Measurements from ENCODE around the gene CSMD2.

CSMD2 gene

DNA sequence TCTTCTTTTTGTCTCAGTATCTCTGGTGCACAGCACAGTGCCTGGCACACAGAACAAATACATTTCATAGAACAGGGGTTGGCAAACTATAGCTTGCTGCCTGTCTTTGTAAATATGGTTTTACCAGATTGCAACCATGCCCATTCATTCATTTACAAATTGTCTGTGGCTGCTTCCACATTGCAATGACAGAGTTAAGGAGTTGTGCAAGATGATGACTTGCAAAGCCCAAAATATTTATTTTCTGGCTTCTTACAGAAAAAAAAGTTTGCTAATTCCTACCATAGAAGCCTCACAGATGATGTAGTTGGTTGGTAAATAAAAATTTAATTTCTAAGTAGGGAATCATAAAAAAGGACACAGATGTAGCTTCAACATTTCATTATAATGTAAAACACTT lies 312.3 kb downstream of the CSMD2 start:
- DNase-seq (ENCODE audit: low spot score): peak; percentile 15

DNA sequence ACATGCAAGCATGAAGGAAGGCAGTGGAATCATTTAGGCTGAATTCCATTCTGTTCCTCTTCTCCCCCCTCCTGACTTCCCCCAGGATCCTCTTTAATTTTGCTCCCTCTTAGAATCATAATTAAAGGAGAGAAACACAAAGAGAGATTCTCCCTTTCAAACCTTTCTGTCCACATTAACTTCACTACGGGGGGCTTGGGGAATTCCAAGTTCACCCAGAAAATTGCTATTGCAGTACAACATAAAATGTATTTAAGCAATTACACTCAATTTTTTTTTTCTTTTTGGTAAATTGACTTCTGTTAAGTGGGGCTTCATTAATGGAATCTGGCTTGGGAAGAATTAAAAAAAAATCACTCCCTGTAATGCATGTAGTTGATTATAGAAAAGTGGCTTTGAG lies 314.5 kb downstream of the CSMD2 start:
- DNase-seq (ENCODE audit: low spot score): no peak

DNA sequence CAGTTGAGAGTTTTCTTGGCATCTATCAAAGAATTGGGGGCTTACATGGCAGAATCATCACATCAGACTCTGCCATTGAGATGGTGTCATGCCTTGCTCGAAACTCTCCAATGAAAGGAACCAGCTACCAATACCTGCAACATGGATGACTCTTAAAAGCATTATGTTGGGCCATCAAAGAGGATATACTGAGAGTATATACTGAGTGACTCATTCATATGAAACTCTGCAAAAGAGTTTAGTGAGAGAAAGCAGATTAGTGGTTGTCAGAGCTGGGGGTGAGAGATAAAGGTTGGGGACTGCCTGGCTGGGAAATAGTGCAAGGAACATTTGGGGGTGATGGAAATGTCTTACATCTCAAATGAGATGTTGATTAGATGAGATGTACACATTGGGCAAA lies 315.8 kb downstream of the CSMD2 start:
- no peak for DNase-seq (ENCODE audit: low spot score)

DNA sequence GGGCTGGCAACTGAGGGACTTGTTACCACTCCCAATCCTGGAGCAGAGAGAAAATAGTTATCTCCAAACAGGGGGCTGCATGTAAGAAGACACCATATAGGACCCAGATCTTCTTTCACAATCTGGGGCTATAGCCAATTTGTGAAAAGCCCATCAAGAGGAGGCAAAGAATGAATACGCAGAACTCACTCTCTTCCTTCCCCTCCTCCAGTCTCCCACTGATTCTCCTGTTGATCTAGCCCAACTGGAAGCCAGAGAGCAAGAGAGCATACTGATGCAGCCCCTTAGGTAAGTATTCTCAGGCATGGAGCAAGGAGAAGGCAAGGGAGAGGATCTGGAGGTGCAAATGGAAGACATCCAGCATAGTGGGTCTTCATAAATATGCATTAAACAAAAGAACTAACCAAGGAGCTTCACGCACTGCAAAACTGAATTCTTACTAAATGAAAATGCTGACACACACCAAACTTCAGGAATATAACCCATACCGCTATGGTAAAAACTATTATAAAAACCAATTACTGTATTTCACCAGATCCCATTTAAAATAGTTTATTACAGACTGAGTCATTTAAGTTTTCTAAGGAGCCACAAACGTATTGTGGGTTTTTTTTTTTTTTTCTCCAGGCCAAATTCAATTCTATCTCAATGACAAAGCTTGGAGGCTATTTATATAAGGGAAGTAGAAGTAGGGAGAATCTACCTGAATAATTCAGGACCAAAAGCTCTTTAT lies 316.7 kb downstream of the CSMD2 start:
- DNase-seq (ENCODE audit: low spot score): no peak

DNA sequence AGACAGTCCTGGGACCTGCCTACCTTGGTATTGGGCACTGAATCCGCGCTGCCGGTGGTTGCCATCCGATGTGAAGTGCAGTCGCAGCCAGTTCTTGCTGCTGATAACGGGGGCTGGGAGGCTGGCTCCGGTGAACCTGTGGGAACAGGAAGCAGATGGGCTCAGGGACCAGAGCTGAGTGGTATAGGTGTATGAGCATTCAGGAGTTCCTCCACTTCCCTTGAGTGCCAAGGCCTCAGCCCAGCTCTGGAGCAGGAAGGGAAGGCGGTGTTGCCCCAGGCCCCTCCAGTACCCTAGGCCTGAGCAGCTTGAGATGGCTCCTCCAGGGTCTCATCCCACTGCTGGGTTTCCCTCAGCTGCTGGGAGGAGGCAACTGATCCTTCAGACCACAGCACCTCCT lies 318.2 kb downstream of the CSMD2 start:
- no peak for DNase-seq (ENCODE audit: low spot score)

DNA sequence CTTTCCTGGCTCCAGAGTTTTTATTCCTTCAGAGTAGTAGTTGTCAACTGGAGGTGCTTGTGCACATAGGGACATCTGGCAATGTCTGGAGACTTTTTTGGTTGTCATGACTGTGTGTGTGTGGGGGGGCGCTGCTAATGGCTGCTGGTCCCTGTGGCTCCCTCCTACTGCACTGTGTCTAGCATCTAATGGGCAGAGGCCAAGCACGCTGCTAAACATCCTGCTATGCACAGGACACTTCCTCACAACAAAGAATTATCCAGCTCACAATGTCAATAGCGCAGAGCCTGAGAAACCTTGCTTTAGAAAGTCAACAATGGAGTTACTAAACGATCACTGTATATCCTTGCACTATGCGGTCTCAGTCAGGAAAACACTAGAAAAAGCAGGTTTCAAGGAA lies 320.9 kb downstream of the CSMD2 start:
- no peak for DNase-seq (ENCODE audit: low spot score)

DNA sequence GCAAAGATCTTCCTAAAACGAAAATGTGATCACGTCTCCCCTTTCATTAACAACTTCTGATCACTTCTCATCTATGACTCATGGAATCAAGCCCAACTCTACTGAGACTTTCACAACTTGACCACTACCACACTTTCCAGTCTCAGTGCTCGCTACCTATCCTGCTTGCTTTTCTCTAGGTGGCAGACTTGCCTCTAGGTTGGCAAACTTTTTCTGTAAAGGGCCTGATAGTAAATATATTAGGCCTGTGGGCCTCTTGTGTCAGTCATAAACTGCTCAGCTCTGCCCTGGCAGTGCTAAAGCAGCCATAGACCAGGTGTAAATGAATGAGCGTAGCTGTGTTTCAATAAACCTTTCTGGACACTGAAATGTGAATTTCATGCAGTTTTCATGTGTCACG lies 322.7 kb downstream of the CSMD2 start:
- no peak for DNase-seq (ENCODE audit: low spot score)

DNA sequence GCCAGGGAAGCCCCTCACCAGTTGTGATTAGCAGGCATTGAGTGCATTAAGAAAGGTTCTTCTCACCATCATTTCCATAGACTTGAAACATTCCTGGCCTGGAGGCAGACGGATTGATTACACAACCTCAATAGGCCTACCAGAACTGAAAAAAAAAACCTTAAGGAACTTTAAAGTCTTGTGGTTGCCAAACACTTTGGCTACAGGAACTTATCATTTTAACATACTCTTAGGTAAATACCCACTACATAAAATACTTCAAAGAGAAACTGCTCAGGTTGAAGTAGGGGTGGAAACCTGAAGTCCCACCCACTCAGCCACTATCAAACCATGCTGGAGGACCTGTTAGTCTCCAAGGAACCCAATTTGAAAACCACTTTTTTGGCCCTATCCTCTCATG lies 323.5 kb downstream of the CSMD2 start:
- no peak for DNase-seq (ENCODE audit: low spot score)

DNA sequence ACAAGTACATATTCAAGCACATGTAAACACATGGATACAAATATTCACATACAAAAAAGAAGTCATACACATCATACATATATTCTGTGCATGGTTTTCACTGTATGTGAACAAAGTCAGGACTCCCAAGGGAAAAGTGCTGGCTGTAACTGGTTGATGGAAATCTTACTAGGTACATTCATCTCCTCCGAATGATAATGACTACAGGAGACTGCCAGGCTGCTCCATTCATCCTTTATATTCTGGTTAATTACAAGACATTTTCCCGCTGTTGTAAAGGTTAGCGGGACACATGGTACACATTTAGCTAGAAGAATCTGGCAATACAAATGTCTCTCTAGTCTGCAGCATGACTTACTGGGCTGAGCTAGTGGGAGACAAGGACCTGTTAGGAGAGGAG lies 327.4 kb downstream of the CSMD2 start:
- no peak for DNase-seq (ENCODE audit: low spot score)

DNA sequence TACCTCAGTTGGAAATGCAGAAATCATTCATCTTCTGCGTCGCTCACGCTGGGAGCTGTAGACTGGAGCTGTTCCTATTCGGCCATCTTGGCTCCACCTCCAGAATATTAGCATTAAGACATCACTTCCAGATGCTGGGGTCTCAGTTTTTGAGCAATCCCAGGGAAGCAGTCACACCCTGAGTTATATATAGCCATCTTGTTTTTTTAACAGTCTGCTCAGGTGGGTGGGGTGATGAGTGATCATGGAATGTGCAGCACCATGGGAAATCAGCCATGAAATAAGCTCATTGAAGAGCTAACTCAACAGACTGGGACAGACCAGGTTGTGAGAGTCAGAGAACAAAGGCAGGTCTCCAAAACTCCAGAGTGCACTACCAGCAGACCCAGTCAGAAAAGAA lies 328.1 kb downstream of the CSMD2 start:
- no peak for DNase-seq (ENCODE audit: low spot score)

DNA sequence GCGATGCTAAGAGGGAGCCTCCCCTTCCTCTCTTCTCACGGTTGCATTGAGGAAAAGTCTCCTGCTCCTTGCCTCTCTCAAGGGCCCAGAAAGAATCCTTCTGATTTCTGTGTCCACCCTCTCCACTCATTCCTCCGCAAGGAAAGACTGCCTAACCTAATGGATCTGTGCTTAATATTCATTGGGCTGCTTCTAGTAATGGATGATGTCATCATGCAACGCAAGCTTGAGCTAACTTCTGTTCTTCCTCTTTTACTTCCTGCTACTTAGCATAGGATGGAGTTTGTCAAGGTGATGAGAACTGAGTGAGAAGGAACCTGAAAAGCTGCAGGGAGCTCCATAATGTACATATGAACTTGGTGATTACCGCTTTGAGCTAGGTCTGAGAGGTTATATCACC lies 336.4 kb downstream of the CSMD2 start:
- DNase-seq (ENCODE audit: low spot score): no peak

DNA sequence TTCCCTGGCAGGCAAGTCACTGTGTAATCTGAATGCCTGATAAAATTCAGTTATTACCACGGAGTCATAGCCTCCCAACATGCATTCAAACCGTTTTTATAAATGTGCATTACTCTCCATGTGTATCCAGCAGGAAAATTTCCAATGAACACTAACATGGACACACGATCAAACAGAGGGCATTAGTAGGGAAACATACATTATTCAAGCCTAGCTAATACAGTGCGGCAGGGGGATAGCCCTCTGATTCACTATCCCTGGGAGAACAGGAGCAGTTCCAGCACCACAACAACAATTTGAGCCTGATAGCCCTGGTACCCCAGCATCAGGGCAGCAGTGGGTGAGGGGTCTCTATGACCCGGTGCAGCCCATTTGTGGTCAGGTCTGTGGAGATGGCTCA lies 337.0 kb downstream of the CSMD2 start:
- DNase-seq (ENCODE audit: low spot score): no peak

DNA sequence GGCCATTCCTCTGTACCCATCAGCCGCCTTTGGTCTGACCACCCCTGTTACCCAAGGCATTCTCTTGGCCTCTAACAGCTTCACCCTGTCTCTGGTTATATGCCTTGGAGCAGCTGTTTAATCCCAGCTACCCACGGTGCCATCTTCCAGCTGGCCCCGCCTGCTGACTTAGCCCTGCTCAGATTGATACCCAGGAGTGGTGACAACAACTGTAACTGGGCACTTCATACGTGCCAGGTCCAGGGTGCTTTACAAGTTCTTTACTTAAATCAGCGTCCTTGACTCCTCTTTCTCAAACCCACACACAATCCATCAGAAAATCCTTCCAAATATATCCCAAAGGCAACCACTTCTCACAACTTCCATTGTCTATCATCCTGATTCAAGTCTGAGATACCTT lies 338.3 kb downstream of the CSMD2 start:
- DNase-seq (ENCODE audit: low spot score): no peak

DNA sequence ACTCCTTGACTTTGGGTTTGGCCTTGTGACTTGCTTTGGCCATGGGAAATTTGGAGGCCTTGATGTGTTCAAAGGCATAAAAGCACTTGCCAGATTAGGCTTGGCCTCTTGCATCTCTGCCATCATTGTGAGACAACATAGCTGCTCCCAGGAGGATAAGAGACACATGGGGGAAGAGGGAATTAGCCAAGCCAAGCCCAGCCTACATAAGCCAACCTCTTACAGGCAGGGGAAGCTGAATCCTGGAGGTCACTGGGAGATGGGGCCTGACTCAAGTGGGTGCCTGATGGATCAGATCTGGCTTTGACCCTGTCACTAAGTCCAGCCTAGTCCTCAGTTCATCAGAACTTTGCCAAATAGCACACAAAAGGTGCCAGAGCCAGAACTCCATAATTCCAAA lies 338.7 kb downstream of the CSMD2 start:
- DNase-seq (ENCODE audit: low spot score): no peak

DNA sequence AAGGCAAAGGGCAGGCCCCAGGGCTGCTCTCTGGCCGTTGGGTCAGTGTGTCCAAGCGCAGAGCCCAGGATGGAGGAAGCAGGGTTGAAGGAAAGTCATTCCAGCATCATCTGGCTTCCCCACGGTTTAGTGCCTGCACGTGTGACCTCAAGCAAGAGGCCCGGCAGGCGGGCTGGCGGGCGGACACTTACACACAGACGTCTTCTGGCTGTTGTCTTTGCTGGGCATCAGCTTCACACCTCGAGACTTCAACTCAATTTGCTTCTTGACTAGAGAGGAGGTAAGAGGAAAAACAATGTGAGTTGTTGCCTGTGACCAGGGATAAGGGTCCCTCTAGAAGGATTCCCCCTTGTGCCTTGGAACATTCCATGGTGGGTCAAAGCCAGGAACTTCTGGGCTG lies 339.5 kb downstream of the CSMD2 start:
- DNase-seq (ENCODE audit: low spot score): no peak

DNA sequence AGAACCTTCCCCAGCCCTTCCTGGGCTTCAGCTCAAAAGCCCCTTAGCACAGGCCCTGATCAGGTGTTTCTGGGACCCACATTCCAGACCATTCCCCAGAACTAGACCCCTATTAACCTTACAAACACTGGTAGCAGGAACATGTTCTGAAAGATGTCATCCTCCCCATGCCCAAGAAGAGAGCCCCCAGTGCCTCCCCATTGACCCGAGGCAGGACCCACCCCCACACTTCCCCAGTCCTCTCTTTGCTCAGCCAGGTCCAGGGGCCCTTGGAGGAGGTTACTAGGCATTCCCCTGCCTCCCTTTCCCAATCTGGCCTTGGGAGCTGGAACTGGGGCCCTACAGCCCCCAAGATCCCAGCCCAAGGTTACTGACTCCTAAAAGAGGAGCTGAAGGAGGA lies 340.1 kb downstream of the CSMD2 start:
- DNase-seq (ENCODE audit: low spot score): no peak

DNA sequence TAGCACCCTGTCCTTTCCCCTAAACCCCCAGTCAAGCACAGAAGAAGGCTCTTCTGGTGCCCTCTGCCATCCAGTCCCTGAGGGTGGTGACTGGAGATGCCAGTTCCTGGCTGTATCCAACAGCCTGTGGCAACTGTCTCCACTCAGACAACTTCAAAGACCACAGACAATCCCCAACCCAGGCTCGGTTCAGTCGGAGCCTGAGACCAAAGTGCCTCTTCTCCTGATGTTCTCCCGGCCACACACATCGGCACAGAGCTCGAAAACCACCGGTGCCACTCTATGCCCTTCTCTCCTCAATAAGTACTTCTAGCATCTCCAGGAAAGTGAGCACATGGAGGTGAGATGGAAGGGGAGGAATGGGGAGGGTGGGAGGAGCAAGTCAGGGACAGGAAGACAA lies 340.7 kb downstream of the CSMD2 start:
- no peak for DNase-seq (ENCODE audit: low spot score)

DNA sequence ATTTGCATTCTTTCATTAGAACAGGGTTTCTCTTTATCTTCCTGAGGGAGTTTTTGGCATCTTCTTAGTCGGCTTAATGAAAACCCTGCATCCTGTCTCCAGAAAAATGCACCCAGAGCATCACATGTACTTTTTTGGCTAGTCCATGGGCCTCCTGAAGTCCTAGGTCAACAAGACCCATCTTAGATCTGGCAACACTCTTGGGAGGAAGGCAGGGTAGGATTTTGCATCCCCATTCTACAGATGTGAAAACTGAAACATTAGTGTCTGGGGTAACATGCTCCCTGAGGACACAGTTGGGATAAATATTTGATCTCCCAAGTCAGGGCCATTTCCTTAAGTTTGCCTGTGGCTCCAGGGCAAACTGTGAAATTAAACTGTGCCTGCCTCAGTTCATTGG lies 341.2 kb downstream of the CSMD2 start:
- DNase-seq (ENCODE audit: low spot score): no peak

DNA sequence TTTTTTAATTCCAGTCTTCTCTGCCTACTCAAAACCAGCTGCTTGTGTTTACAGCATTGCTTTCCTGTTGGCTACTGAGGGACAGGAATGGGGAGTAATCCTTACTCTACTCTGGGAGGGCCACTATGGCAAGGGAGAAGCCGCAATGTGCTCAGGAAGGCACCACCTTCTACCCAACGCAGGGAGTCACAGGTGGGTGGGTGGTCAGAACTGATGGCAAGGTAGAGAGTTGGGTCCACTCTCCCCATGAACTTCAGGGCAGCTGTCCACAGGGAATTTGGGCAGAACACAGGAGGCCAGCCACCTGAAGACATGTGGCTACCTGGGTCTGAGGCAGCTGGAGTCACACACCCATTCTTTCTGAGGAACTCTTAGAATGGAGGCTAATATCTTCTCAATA lies 341.6 kb downstream of the CSMD2 start:
- no peak for DNase-seq (ENCODE audit: low spot score)

DNA sequence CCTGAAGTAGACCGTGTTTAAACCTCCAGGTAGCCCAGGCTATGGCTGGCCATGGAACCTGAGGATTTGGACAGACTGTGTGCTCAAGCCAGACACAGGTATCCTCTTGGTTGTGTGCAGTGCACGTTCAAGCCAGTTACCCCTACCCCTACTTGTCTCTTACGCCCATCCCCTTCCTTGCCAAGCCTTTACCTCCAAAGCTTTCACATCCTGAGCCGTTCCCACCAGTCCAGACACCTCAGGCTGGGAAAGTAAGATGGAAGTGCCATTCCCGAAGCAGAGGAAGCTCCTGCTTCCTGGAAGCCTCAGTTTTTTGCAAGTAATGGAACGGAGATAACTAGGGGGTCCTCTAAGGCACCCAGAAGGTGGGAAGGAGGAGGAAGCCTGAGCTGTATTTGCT lies 342.6 kb downstream of the CSMD2 start:
- DNase-seq (ENCODE audit: low spot score): no peak

DNA sequence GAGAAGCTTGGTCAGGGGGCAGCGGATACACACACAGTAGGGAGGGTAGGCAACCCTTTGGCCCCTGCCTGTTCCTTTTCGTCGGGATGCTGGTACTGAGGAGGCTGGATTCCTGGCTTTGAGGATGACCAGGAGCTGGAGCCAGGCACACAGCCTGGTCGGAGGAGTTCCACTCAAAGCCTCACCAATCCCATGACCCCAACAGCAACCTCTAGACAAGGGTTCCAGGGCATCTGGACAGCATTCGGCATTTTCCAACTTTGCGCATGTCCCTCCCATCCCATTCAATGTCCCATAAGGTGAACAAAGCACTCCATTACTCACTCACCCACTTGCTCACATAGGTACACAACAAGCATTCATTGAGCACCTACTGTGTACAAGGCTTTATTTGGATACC lies 343.7 kb downstream of the CSMD2 start:
- no peak for DNase-seq (ENCODE audit: low spot score)

DNA sequence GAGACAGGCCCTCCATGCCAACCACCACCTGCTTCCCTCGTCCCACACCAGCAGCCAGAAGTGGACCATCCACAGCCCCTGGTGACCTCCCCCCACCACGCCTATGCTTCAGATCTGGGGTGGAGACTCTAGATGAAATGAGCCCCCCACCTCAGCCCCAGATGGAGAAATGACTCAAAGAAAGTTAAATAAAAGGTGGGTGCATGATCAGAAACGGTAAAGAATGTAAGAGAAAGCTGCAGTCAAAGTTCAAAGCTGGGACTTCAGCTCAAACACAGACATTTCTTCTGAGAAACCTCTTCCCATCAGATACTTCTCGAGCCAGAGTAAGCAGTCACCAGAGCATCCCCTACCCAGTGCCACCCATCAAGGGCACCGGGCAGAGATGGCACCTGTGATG lies 344.2 kb downstream of the CSMD2 start:
- DNase-seq (ENCODE audit: low spot score): no peak

DNA sequence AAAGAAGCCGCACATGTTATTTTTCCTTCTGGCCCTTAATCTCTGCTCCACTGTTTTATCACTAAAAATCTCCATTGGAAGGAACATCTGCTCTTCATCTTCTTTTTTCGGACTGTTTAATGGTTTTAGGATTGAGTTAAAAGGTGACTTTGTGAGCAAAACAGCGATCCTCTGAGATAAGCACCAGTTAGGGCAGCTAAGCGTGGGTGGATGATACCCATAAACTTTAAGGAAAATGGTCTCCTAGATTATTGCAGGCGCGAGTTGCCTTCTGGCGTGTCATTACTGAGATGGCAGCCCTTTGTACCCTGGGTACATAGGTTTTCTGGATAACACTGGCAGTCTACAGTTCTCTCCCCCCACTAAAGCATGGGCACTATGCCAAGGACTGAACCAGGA lies 345.1 kb downstream of the CSMD2 start:
- no peak for DNase-seq (ENCODE audit: low spot score)

DNA sequence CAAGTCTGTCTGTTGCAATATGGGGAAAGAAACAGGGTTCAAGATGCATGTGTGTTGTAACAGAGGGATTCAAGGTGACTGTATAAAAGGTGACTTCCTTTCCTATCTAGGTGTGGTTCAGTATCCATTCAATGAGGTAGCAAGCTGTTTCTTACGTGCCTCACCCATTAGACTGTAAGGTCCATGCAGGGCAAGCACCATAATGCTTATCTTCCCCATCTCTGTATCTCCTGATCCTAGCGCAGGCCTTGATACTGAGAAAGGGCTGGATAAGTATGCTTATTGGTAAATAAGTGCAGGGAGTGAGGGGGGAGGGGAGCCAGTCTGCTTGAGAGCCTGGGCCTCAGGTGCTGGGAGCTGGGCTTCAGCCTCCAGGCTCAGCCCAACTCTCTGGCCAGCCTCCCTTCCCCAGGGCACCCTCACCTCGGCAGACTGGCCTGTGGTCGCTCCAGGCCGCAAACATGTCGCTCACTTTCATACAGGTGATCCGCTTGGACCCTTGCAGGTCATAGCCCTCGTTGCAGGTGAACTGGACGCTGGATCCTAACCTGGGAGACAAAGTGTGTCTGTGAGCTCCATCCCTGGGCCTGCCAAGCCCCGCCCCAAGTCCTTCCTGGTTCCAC lies 345.6 kb downstream of the CSMD2 start:
- no peak for DNase-seq (ENCODE audit: low spot score)
